ENCODE results near the gene OPRD1. TPM values are rescaled to one million over a fixed set of nuclear protein-coding genes. Genes with fewer than 3 reads are reported as not detected.
"Not testable (repeated sequence)": the region's sequence is repeated elsewhere in the genome, so short reads cannot be mapped to it uniquely, and the experiment has no call there.

Gene OPRD1
- polyA plus RNA-seq, 1 of the 3 experiments (the other 2 are of a cell fraction) = 0.07 TPM

GRCh38 chr1:28840928-28841544 lies 29.1 kb downstream of the OPRD1 start:
- POLR2A ChIA-PET = no interaction called here
- H4K20me1 ChIP-seq (ENCODE audit: insufficient read depth) = no peaks in the 10 kb centered on the region
- no peaks in the 10 kb centered on the region for H3K9me3 ChIP-seq
- H3K9ac ChIP-seq = no peak overlapping the region
- no peak overlapping the region for H3K4me3 ChIP-seq (ENCODE audit: low read depth in 2 of 2, low read length in 1 of 2)
- H3K9me2 ChIP-seq = no peaks in the 10 kb centered on the region
- H3F3A ChIP-seq (replicated peaks; ENCODE audit: insufficient read depth) = no peaks in the 10 kb centered on the region
- peaks cover 0 to 12% of the 10 kb centered on the region in 2 experiments; a peak in 1 of 4 replicates for H3K4me1 ChIP-seq (ENCODE audit: control insufficient read depth in 1 of 2, insufficient read depth in 2 of 2, low read depth in 1 of 2, low read length in 1 of 2)
- H3K79me2 ChIP-seq (ENCODE audit: insufficient read depth) = no peaks in the 10 kb centered on the region
- CTCF ChIA-PET = interaction anchor here (0.5 to 3.4 kb wide), 5 partner anchors 11 to 59 kb away, joined by 3 to 21 read pairs (median 3); no protein-coding TSS in a partner anchor
- H3K4me2 ChIP-seq = no peak overlapping the region
- 75% methylated on average over 7 of the region's 8 CpGs for WGBS (ENCODE audit: low lambda C conversion rate)
- no peaks in the 10 kb centered on the region for H3K36me3 ChIP-seq (replicated peaks in 1 of 2; ENCODE audit: control insufficient read depth in 1 of 2, insufficient read depth in 2 of 2, low read length in 1 of 2)
- no peak for DNase-seq
- no peak overlapping the region for H3K27ac ChIP-seq (ENCODE audit: low read depth in 2 of 2, low read length in 1 of 2)
- H2AFZ ChIP-seq (ENCODE audit: low read depth) = no peak overlapping the region
- H3K27me3 ChIP-seq (ENCODE audit: insufficient read depth) = no peaks in the 10 kb centered on the region
- TF ChIP-seq MEF2A (IDR thresholded peaks at IDR 0.05; ENCODE audit: borderline replicate concordance, low read depth) (no peak), RAD21 (IDR thresholded peaks at IDR 0.05; ENCODE audit: low read length) (0 out of 2 replicates have a peak, but pooled peaks have one; percentile 7)

GRCh38 chr1:28845786-28846543 lies 34.0 kb downstream of the OPRD1 start:
- 73% methylated on average over 8 of the region's 8 CpGs for WGBS (ENCODE audit: low lambda C conversion rate)
- TF ChIP-seq RXRA (IDR thresholded peaks at IDR 0.05; ENCODE audit: borderline replicate concordance, low read depth) (no peak), RAD21 (IDR thresholded peaks at IDR 0.05; ENCODE audit: low read length) (peak; percentile 40), MAX (IDR thresholded peaks at IDR 0.05; ENCODE audit: low read depth) (no peak), CTCF (IDR thresholded peaks at IDR 0.05) (peak; percentile 25)
- no peak overlapping the region for H2AFZ ChIP-seq (ENCODE audit: low read depth)
- no peak overlapping the region for H3K4me3 ChIP-seq (ENCODE audit: low read depth in 2 of 2, low read length in 1 of 2)
- no peak overlapping the region for H3K27ac ChIP-seq (ENCODE audit: low read depth in 2 of 2, low read length in 1 of 2)
- ChIA-PET POLR2A (interaction anchor here (0.6 to 1.3 kb wide), 2 partner anchors 9 to 22 kb away, joined by 3 read pairs; no protein-coding TSS in a partner anchor), CTCF (interaction anchor here (0.6 to 2.2 kb wide), 9 partner anchors 9 to 68 kb away, joined by 3 to 8 read pairs (median 4); no protein-coding TSS in a partner anchor)
- H3K36me3 ChIP-seq (replicated peaks in 1 of 2; ENCODE audit: control insufficient read depth in 1 of 2, insufficient read depth in 2 of 2, low read length in 1 of 2) = no peaks in the 10 kb centered on the region
- H3K4me1 ChIP-seq (ENCODE audit: control insufficient read depth in 1 of 2, insufficient read depth in 2 of 2, low read depth in 1 of 2, low read length in 1 of 2) = no peaks in the 10 kb centered on the region; a peak in 1 of 4 replicates
- H3K9me2 ChIP-seq = no peaks in the 10 kb centered on the region
- no peaks in the 10 kb centered on the region for H4K20me1 ChIP-seq (ENCODE audit: insufficient read depth)
- no peak overlapping the region for H3K4me2 ChIP-seq
- H3F3A ChIP-seq (replicated peaks; ENCODE audit: insufficient read depth) = no peaks in the 10 kb centered on the region
- DNase-seq = no peak
- no peaks in the 10 kb centered on the region for H3K9me3 ChIP-seq
- no peak overlapping the region for H3K9ac ChIP-seq
- H3K79me2 ChIP-seq (ENCODE audit: insufficient read depth) = no peaks in the 10 kb centered on the region
- H3K27me3 ChIP-seq (ENCODE audit: insufficient read depth) = no peaks in the 10 kb centered on the region

- H4K20me1 ChIP-seq (ENCODE audit: insufficient read depth); H3K4me3 ChIP-seq (ENCODE audit: low read depth in 2 of 2, low read length in 1 of 2); H2AFZ ChIP-seq (ENCODE audit: low read depth); H3F3A ChIP-seq (replicated peaks; ENCODE audit: insufficient read depth); H3K9ac ChIP-seq; H3K4me2 ChIP-seq; H3K27ac ChIP-seq (ENCODE audit: low read depth in 2 of 2, low read length in 1 of 2); DNase-seq; H3K79me2 ChIP-seq (ENCODE audit: insufficient read depth); H3K9me2 ChIP-seq; H3K9me3 ChIP-seq; H3K4me1 ChIP-seq (ENCODE audit: control insufficient read depth in 1 of 2, insufficient read depth in 2 of 2, low read depth in 1 of 2, low read length in 1 of 2); H3K36me3 ChIP-seq (replicated peaks in 1 of 2; ENCODE audit: control insufficient read depth in 1 of 2, insufficient read depth in 2 of 2, low read length in 1 of 2); H3K27me3 ChIP-seq (ENCODE audit: insufficient read depth): not testable (repeated sequence)
- CTCF ChIA-PET = interaction anchor here (0.9 kb wide), 1 partner anchor 30 kb away, joined by 3 read pairs; no protein-coding TSS in a partner anchor
- 83% methylated on average over 6 of the region's 6 CpGs for WGBS (ENCODE audit: low lambda C conversion rate)
- POLR2A ChIA-PET = interaction anchor here (1.3 kb wide), 1 partner anchor 8 kb away, joined by 3 read pairs; no protein-coding TSS in a partner anchor
Observed at GRCh38 chr1:28847207-28847606, 35.2 kb downstream of the OPRD1 start.
